Astrocyte of the spinal cord (primary cell): Measurements from ENCODE around the gene KRT10.
"Not testable (repeated sequence)": the region's sequence is repeated elsewhere in the genome, so short reads cannot be mapped to it uniquely, and the experiment has no call there.

ENCODE experiments used
- DNase-seq: peaks from one replicate; pipeline ENCODE4 v3.0.0; 2011; ENCODE audit warnings: low read depth, low spot score
- H3K4me3 ChIP-seq: 2 replicates; pipeline ENCODE4 v1.5.1; 2011; ENCODE audit warnings: low read depth, mild to moderate bottlenecking, low read length, moderate library complexity
- CTCF ChIP-seq: IDR thresholded peaks from 2 replicates; pipeline ENCODE4 v1.5.1; 2012; ENCODE audit warnings: low read depth, mild to moderate bottlenecking, low read length, inconsistent platforms
- in situ Hi-C: cut with HindIII; loops from 2 replicates; pipeline ENCODE4 v1.10.0; 2017; ENCODE audit warnings: low sequenced_read_pairs

The KRT10 gene

GRCh38 chr17:40859536-40859935 lies 37.1 kb upstream of the KRT10 start:
- H3K4me3 ChIP-seq, result no peak overlapping the region
- in situ Hi-C loops, result no loop called here
- no peak for DNase-seq
- no peak for TF ChIP-seq CTCF

GRCh38 chr17:40858667-40859066 lies 36.3 kb upstream of the KRT10 start:
- in situ Hi-C loops, H3K4me3 ChIP-seq, DNase-seq: not testable (repeated sequence)

- TF ChIP-seq CTCF, result no peak
- DNase-seq, result peak; percentile 43
- in situ Hi-C loops, result no loop called here
- no peak overlapping the region for H3K4me3 ChIP-seq
Measured at GRCh38 chr17:40857535-40857934, 35.1 kb upstream of the KRT10 start.

GRCh38 chr17:40854175-40854814 lies 31.9 kb upstream of the KRT10 start:
- peak; percentile 83 for DNase-seq
- in situ Hi-C loops, result no loop called here
- no peak for TF ChIP-seq CTCF
- no peak overlapping the region for H3K4me3 ChIP-seq

GRCh38 chr17:40852364-40852763 lies 29.9 kb upstream of the KRT10 start:
- DNase-seq, result no peak
- in situ Hi-C loops, result no loop called here
- H3K4me3 ChIP-seq, result no peak overlapping the region
- no peak for TF ChIP-seq CTCF

GRCh38 chr17:40850293-40850972 lies 28.0 kb upstream of the KRT10 start:
- in situ Hi-C loops, result no loop called here
- TF ChIP-seq CTCF, result no peak
- no peak overlapping the region for H3K4me3 ChIP-seq
- no peak for DNase-seq

GRCh38 chr17:40849723-40850122 lies 27.3 kb upstream of the KRT10 start:
- DNase-seq, result no peak
- TF ChIP-seq CTCF, result no peak
- in situ Hi-C loops, result no loop called here
- H3K4me3 ChIP-seq, result no peak overlapping the region
